Thyroid gland (tissue), 4 donors: ENCODE results near the gene CEP350. TPM values are rescaled to one million over a fixed set of nuclear protein-coding genes. Genes with fewer than 3 reads are reported as not detected.

Source experiments
- DNase-seq, 2 donors: peaks; one replicate each; pipeline ENCODE4 v3.0.0-alpha.2; 2019
- H3K27ac ChIP-seq, 3 donors: fragments of 200-600 bp; sonication (generic); 1 replicate in 2 of 3; 2 replicates in 1 of 3; pipeline ENCODE4 v1.5.1; 2016 to 2019; ENCODE audit warnings: mild to moderate bottlenecking in 1 of 3, moderate library complexity in 1 of 3
- H3K27me3 ChIP-seq: fragments of 200-600 bp; sonication (generic); one replicate; pipeline ENCODE4 v1.5.1; 2019
- H3K36me3 ChIP-seq, 2 donors: fragments of 200-600 bp; sonication (generic); one replicate each; pipeline ENCODE4 v1.5.1; 2016 to 2019
- H3K4me1 ChIP-seq, 2 donors: fragments of 200-600 bp; sonication (generic); one replicate each; pipeline ENCODE4 v1.5.1; 2017 to 2019
- H3K4me3 ChIP-seq, 3 donors: fragments of 200-600 bp; sonication (generic); replicated peaks in 1 of 3; 1 replicate in 2 of 3; 2 replicates in 1 of 3; pipeline ENCODE4 v1.5.1; 2016; ENCODE audit warnings: mild to moderate bottlenecking in 1 of 3
- H3K9me3 ChIP-seq: fragments of 200-600 bp; sonication (generic); one replicate; pipeline ENCODE4 v1.5.1; 2017
- CTCF ChIP-seq, 6 experiments: fragments of 200-600 bp in 3 of 6; fragments of 450-650 bp in 3 of 6; sonication (generic) in 3 of 6; IDR thresholded peaks; one replicate each; pipeline ENCODE4 v1.5.1; 2016 to 2019; ENCODE audit warnings: antibody characterized with exemption in 6 of 6, mild to moderate bottlenecking in 2 of 6, inconsistent platforms in 1 of 6, moderate library complexity in 1 of 6
- POLR2A ChIP-seq, 2 donors: fragments of 450-650 bp; IDR thresholded peaks; one replicate each; pipeline ENCODE4 v1.6.1; 2017; ENCODE audit warnings: antibody characterized with exemption in 2 of 2, mild to moderate bottlenecking in 2 of 2, moderate library complexity in 1 of 2
- WGBS, 2 donors: methylation state at CpG; one replicate each; pipeline ENCODE4 v1.1.5; 2017; 5-methylcytosine and 5-hydroxymethylcytosine counted together
- intact Hi-C: fragments of 100-400 bp; cut with DNase I; formaldehyde crosslinking; loops from one replicate; pipeline ENCODE4 v1.15.1; 2023
- total RNA-seq, 4 donors: library from RNA; depleted of rRNA; stranded (reverse); fragments of >200 nt; gene quantifications; one replicate each; pipeline ENCODE4 v1.2.3, GENCODE V29; 2016

Gene CEP350
- total RNA-seq, 4 donors from 2014 or later = 58.3 to 78.1 (median 65.2) TPM

GRCh38 chr1:180033390-180033789 is 78.8 kb downstream of the CEP350 start:
- intact Hi-C loops = no loop called here
- no peak for TF ChIP-seq CTCF (IDR thresholded peaks at IDR 0.05)
- no peak for TF ChIP-seq POLR2A (IDR thresholded peaks at IDR 0.05)
- no peaks in the 10 kb centered on the region for H3K9me3 ChIP-seq
- H3K27me3 ChIP-seq = no peaks in the 10 kb centered on the region
- 43 to 51% methylated on average over 1 of the region's 1 CpG for WGBS, 2 donors
- no peak for DNase-seq
- peaks cover 9 to 29% of the 10 kb centered on the region in 2 donors for H3K36me3 ChIP-seq
- H3K27ac ChIP-seq = no peak overlapping the region
- no peak overlapping the region for H3K4me3 ChIP-seq
- no peaks in the 10 kb centered on the region for H3K4me1 ChIP-seq

GRCh38 chr1:180040034-180040433 is 85.4 kb downstream of the CEP350 start:
- H3K27me3 ChIP-seq = no peaks in the 10 kb centered on the region
- H3K4me1 ChIP-seq = no peaks in the 10 kb centered on the region
- DNase-seq = no peak
- no peak overlapping the region for H3K4me3 ChIP-seq
- no peak overlapping the region for H3K27ac ChIP-seq
- no peaks in the 10 kb centered on the region for H3K9me3 ChIP-seq
- intact Hi-C loops = no loop called here
- no peak for TF ChIP-seq CTCF (IDR thresholded peaks at IDR 0.05)
- TF ChIP-seq POLR2A (IDR thresholded peaks at IDR 0.05) = no peak
- WGBS, 2 donors = 92 to 94% methylated on average over 3 of the region's 3 CpGs
- H3K36me3 ChIP-seq = peaks cover 40 to 44% of the 10 kb centered on the region in 2 donors

- Histone ChIP-seq H3K4me3 (no peak overlapping the region), H3K27ac (no peak overlapping the region), H3K36me3 (peaks cover 51 to 53% of the 10 kb centered on the region in 2 donors), H3K4me1 (no peaks in the 10 kb centered on the region), H3K9me3 (no peaks in the 10 kb centered on the region), H3K27me3 (no peaks in the 10 kb centered on the region)
- 81 to 92% methylated on average over 5 of the region's 5 CpGs for WGBS, 2 donors
- intact Hi-C loops = no loop called here
- no peak for TF ChIP-seq CTCF (IDR thresholded peaks at IDR 0.05)
- TF ChIP-seq POLR2A (IDR thresholded peaks at IDR 0.05) = no peak
- DNase-seq = no peak
Measured at GRCh38 chr1:180041582-180041981, 87.0 kb downstream of the CEP350 start.

- no peaks in the 10 kb centered on the region for H3K4me1 ChIP-seq
- H3K27ac ChIP-seq = no peak overlapping the region
- no peaks in the 10 kb centered on the region for H3K9me3 ChIP-seq
- no peak for DNase-seq
- TF ChIP-seq CTCF (IDR thresholded peaks at IDR 0.05) (no peak), POLR2A (IDR thresholded peaks at IDR 0.05) (no peak)
- no peak overlapping the region for H3K4me3 ChIP-seq
- intact Hi-C loops = no loop called here
- no peaks in the 10 kb centered on the region for H3K27me3 ChIP-seq
- peaks cover 43 to 47% of the 10 kb centered on the region in 2 donors for H3K36me3 ChIP-seq
- WGBS, 2 donors = 92 to 97% methylated on average over 3 of the region's 3 CpGs
Measured at GRCh38 chr1:180042988-180043622, 88.5 kb downstream of the CEP350 start.

- Histone ChIP-seq H3K36me3 (peaks cover 49 to 54% of the 10 kb centered on the region in 2 donors), H3K27ac (no peak overlapping the region), H3K4me1 (no peaks in the 10 kb centered on the region), H3K27me3 (no peaks in the 10 kb centered on the region), H3K4me3 (no peak overlapping the region), H3K9me3 (no peaks in the 10 kb centered on the region)
- no peak for DNase-seq
- intact Hi-C loops = no loop called here
- TF ChIP-seq CTCF (IDR thresholded peaks at IDR 0.05) (no peak), POLR2A (IDR thresholded peaks at IDR 0.05) (no peak)
Measured at GRCh38 chr1:180043785-180044184, 89.2 kb downstream of the CEP350 start.
